Stimulated activated CD4-positive, alpha-beta T cell treated with anti-CD3 and anti-CD28 coated beads, TNF-alpha, amount 100 ng/mL, for 4 hours (primary cell): ENCODE data around the gene DNM3.

Source experiments
- DNase-seq, 3 experiments: peaks; one replicate each; pipeline ENCODE4 v3.0.0-alpha.2; 2020; ENCODE audit warnings: low read depth in 3 of 3

DNM3 gene

GRCh38 chr1:171919891-171920887 is 78.9 kb downstream of the DNM3 start:
- no peak for DNase-seq

DNA sequence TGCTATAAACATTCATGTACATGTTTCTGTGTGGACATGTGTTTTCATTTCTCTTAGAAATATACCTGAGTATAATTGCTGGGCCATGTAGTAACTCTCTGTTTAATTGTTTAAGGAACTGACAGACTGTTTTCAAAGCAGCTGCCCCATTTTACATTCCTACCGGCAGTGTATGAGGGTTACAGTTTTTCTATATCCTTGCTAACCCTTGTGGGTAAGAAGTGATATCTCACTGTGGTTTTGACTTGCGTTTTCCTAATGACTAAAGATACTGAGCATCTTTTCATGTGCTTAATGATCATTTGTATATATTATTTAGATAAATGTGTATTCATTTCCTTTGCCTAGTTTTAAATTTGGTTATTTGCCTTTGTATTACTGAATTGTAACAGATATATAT is 81.7 kb downstream of the DNM3 start:
- no peak for DNase-seq

DNA sequence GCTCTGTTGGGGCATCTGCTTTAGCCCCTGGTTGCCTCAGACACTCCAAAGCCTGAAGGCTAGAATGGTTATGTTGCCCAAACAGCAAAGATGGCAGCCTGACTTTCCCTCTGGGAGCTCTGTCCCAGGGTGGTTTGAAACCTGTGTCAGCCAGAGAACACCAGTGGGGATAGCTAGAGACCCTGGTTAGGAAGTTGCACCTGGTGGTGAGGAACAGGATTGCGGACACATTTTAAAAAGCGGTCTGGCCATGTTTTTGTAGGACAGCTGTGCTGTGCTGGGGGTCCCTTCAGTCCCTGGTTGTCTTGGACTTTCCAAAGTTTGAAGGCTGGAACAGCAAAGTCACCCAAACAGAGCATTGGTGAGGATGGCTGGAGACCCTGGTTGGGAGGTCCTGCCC is 87.8 kb downstream of the DNM3 start:
- no peak for DNase-seq

- DNase-seq, result no peak
Measured at GRCh38 chr1:171931752-171932151, 90.5 kb downstream of the DNM3 start.

DNA sequence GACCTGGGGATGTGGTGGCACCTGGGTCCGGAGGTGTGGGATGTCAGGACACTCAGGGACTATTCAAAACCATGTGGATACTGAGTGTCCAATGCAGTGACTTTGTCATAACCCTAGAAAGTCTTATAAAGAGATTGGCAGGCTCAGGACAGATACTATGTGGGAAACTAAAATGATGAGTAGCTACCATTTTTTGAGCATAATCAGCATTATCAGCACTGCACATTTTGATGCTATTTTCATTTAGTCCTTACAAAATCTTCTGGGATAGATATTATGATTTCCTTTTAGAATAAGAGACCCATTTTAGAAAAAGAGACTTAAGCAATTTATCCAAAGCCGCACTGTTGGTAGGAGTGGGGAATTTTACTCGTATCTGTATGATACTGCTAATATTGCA is 93.4 kb downstream of the DNM3 start:
- DNase-seq, result no peak

DNA sequence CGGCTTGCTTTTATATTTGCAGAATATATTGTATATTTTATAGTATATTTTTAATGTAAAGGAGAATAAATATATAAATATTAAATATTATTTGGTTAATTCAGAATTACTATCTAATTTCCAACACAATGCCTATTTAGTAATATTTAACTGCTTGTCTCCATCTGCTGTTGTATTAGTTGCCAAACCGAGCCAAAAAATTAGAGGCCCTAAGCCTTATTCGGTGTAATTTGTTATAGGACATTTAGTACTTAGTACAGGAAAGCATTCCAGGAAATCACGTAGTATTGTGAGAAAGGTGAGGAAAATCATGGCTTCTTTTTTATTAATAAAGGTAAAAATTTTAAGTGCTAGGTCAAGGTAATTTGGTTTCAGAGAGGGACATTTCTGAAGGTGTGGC is 93.8 kb downstream of the DNM3 start:
- DNase-seq, result no peak

- no peak for DNase-seq
Measured at GRCh38 chr1:171935664-171936063, 94.4 kb downstream of the DNM3 start.

DNA sequence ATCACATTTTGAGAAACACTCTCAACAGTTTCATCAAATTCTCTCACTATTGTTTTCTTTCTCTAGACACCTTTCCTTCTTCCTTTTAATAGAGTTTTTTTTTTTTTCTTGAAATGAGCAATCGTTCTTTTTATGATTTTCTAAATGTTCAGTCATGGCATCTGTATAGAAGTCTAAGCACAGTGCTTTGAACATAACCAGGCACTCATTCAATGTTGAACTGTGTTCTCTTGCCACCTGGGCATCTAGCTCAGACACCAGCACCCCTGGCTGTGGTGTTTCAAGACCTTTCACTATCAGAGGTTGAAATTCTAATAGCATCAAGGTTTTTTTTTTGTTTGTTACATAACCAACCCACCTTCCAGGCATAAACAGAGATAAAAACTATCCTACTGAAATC is 96.6 kb downstream of the DNM3 start:
- no peak for DNase-seq

- DNase-seq, result no peak
Measured at GRCh38 chr1:171939740-171940139, 98.4 kb downstream of the DNM3 start.

- no peak for DNase-seq
Measured at GRCh38 chr1:171940368-171940767, 99.1 kb downstream of the DNM3 start.

DNA sequence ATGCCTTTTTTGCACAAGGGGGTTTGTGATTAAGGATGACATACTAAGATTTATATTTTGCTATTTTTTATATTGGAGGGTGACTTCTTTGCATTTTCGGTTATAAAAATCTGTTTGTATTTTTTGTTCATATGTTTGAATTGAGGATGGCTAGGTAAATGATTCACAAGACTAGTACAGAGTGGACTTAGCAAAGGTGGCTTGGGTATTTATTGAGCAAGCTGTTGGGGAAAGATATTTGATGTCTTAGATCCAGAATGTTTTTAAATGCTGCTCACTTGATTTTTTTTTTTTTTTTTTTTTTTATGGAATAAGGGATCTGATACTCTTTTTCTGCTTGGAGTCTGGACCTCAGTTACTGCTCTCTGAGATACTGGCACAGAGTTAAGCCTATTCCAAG is 100.6 kb downstream of the DNM3 start:
- DNase-seq, result no peak

GRCh38 chr1:171943973-171944561 is 102.8 kb downstream of the DNM3 start:
- DNase-seq, result no peak

DNA sequence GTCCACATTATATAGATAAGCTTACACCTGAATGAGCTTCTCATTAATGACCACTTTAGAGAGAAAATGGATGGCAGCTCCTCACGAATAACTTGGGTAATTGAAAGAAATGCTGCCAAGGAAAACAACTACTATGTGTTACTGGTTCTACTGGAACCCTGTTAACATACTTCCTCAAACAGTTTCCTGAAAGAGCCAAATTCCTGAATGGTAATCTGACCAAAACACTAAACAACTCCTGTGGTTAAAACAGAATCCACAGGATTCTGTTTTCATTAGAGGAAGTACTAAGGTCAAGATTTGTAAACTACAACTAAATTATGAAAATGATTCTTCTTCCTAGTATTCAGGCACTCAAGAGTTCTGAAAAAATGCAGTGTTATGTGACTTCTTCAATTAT is 107.2 kb downstream of the DNM3 start:
- DNase-seq, result no peak

GRCh38 chr1:171949316-171949715 is 108.0 kb downstream of the DNM3 start:
- DNase-seq, result no peak

GRCh38 chr1:171953835-171954234 is 112.5 kb downstream of the DNM3 start:
- DNase-seq, result no peak

DNA sequence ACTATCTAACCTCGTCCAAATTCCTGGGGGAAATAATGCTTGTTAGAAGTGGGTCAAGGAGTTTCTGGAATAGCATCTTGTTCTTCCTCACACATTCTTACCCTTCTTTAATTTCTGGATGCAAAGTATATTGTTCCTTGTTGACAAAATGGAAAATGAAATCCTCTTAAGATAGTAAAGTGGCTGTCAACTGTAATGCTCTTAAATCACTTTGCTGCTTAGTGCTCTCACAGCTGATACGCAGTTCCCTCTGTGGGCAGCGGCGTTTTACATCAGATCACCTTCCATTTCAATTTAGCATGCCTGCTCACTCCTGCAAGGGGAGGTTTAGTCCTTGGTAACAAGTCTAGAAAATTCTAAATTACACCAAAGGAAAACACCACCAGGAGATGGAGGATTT is 113.1 kb downstream of the DNM3 start:
- no peak for DNase-seq

DNA sequence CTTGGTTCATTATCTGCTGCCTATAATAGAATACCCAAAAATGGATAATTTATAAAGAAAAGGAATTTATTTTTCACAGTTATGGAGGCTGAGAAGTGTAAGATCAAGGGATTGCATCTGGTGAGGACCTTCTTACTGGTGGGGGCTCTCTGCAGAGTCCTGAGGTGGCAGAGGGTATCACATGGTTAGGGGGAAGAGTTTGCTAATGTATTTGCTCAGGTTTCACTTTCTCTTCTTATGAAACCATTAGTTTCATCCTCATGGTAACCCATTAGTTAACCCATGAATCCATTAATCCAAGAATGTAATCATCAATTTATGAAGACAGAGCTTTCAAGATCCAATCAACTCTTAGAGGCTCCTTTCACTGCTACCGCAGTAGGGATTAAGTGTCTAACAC is 120.6 kb downstream of the DNM3 start:
- DNase-seq, result no peak

DNA sequence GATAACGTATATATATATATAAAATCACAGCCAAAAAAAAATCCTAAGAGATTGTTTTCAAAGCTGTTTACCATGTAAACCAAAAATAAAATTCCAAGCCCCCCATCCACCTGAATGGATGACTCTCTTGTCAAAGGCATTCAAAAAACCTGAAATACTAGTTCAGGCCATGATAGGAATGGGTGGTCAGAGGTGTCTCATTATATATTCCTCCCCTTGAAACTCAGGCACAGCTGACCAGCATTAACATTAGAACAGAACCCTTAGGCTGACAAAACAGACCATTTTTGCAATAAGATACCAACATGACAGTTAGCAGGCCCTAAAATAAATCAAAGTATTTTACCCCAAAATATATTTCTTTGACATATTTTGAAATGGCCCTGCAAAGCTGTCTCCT is 122.5 kb downstream of the DNM3 start:
- DNase-seq, result no peak

DNA sequence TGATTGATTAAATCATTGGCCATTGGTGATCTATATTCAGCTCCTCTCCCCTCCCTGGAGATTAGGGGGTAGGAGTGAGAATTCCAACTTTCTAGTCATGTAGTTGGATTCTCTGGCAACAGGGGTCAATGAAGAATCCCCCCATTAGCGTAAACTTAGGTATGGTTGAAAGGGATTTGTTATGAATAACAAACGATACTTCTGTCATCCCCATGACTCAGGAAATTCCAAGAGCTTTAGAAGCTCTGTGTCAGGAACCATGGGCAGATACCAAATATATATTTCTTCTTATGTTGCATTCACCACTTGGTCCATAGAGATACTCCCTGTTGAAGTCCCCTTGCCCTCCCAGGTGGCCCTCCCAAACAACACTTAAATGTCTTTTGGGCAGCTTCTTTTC is 124.5 kb downstream of the DNM3 start:
- DNase-seq, result no peak

- no peak for DNase-seq
Measured at GRCh38 chr1:171966426-171967220, 125.3 kb downstream of the DNM3 start.

- no peak for DNase-seq
Measured at GRCh38 chr1:171969226-171969625, 127.9 kb downstream of the DNM3 start.

DNA sequence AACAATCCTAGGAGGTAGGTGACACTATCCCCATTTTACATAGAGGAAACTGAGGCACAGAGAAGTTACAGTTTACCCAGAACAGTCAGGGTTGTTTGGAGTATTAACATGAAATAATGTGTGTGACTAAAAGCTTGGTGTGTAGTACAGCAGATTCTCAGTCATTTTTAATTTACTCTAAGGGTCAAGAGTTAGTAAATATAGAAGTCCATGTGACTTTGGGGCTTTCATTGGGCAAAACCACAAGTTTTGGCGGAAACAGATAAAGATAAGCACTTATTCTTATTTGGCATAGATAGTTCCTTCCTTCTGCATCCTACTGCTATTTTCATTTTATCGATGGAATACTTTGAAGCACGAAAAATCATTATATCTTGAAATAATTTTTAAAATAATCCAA is 128.5 kb downstream of the DNM3 start:
- no peak for DNase-seq

- DNase-seq, result no peak
Measured at GRCh38 chr1:171972846-171973245, 131.5 kb downstream of the DNM3 start.
